Inflammatory macrophage treated with lipopolysaccharide for 1 hour (primary cell): ENCODE results near the gene SUPT6H.
"Not testable (repeated sequence)": the region's sequence is repeated elsewhere in the genome, so short reads cannot be mapped to it uniquely, and the experiment has no call there.

Experiments used
- DNase-seq, 2 donors: peaks; one replicate each; pipeline ENCODE4 v3.0.0-alpha.2; 2020 to 2022

The SUPT6H gene

GRCh38 chr17:28655160-28655559, 6.8 kb upstream of the SUPT6H start:
- no peak for DNase-seq

GRCh38 chr17:28657756-28658155, 4.2 kb upstream of the SUPT6H start:
- DNase-seq, result no peak

GRCh38 chr17:28658342-28658741, 3.7 kb upstream of the SUPT6H start:
- not testable (repeated sequence) for DNase-seq

- DNase-seq, result not testable (repeated sequence)
Observed at GRCh38 chr17:28658766-28659496, 3.1 kb upstream of the SUPT6H start.

- not testable (repeated sequence) for DNase-seq
Observed at GRCh38 chr17:28659497-28659881, 2.5 kb upstream of the SUPT6H start.

- DNase-seq, result no peak
Observed at GRCh38 chr17:28662527-28662829, 473 bp downstream of the SUPT6H start.

- no peak for DNase-seq
Observed at GRCh38 chr17:28663723-28664122, 1.7 kb downstream of the SUPT6H start.

GRCh38 chr17:28665994-28666393, 4.0 kb downstream of the SUPT6H start:
- no peak for DNase-seq

GRCh38 chr17:28667870-28668269, 5.9 kb downstream of the SUPT6H start:
- DNase-seq, result no peak

- DNase-seq, result no peak
Observed at GRCh38 chr17:28669918-28670317, 7.9 kb downstream of the SUPT6H start.

GRCh38 chr17:28675490-28675889, 13.5 kb downstream of the SUPT6H start:
- DNase-seq, result no peak

- DNase-seq, result no peak
Observed at GRCh38 chr17:28675980-28676379, 14.0 kb downstream of the SUPT6H start.

- no peak for DNase-seq
Observed at GRCh38 chr17:28682655-28683054, 20.6 kb downstream of the SUPT6H start.

GRCh38 chr17:28684963-28685362, 23.0 kb downstream of the SUPT6H start:
- DNase-seq, result no peak

GRCh38 chr17:28685366-28685765, 23.4 kb downstream of the SUPT6H start:
- DNase-seq, result no peak

- DNase-seq, result no peak
Observed at GRCh38 chr17:28686296-28686695, 24.3 kb downstream of the SUPT6H start.

GRCh38 chr17:28688481-28688880, 26.5 kb downstream of the SUPT6H start:
- no peak for DNase-seq

- no peak for DNase-seq
Observed at GRCh38 chr17:28689011-28689410, 27.0 kb downstream of the SUPT6H start.

- no peak for DNase-seq
Observed at GRCh38 chr17:28693869-28694268, 31.9 kb downstream of the SUPT6H start.

GRCh38 chr17:28698253-28698941, 36.4 kb downstream of the SUPT6H start:
- DNase-seq, result no peak

- no peak for DNase-seq
Observed at GRCh38 chr17:28700278-28700677, 38.3 kb downstream of the SUPT6H start.

- no peak for DNase-seq
Observed at GRCh38 chr17:28700830-28701492, 39.0 kb downstream of the SUPT6H start.

- no peak for DNase-seq
Observed at GRCh38 chr17:28702026-28702751, 40.2 kb downstream of the SUPT6H start.

GRCh38 chr17:28702752-28703150, 40.7 kb downstream of the SUPT6H start:
- DNase-seq, result no peak
